ENCODE results near the gene EMC10.

- TF ChIP-seq EP300 (IDR thresholded peaks at IDR 0.05) (no peak), CTCF (IDR thresholded peaks at IDR 0.05) (no peak), POLR2A (IDR thresholded peaks at IDR 0.05) (no peak)
These were observed 6.1 kb downstream of the EMC10 start for GRCh38 chr19:50482271-50482855.
